G401 (cell line): ENCODE measurements around the gene SPDEF. TPM values are rescaled to one million over a fixed set of nuclear protein-coding genes. Genes with fewer than 3 reads are reported as not detected.

Experiments
- DNase-seq: peaks from one replicate; pipeline ENCODE4 v3.0.0-alpha.2; 2015; ENCODE audit warnings: low spot score
- in situ Hi-C: cut with HindIII; loops from 2 replicates; pipeline ENCODE4 v1.10.0; 2016; ENCODE audit warnings: low sequenced_read_pairs, mixed read lengths
- total RNA-seq: library from RNA; depleted of rRNA; stranded (reverse); fragments of >200 nt; shearing (Covaris generic); gene quantifications from 2 replicates; pipeline ENCODE4 v1.2.3, GENCODE V29; 2014

SPDEF gene
- total RNA-seq, 1 experiment from 2014 or later = not detected

- DNase-seq = no peak
- in situ Hi-C loops = no loop called here
Measured at GRCh38 chr6:34549804-34550202, 6.3 kb downstream of the SPDEF start.

GRCh38 chr6:34549026-34549803, 6.9 kb downstream of the SPDEF start:
- DNase-seq = no peak
- in situ Hi-C loops = no loop called here

- DNase-seq = no peak
- in situ Hi-C loops = no loop called here
Measured at GRCh38 chr6:34547701-34548644, 8.2 kb downstream of the SPDEF start.

- in situ Hi-C loops = no loop called here
Measured at GRCh38 chr6:34546551-34547321, 9.4 kb downstream of the SPDEF start.

GRCh38 chr6:34544776-34545471, 11.2 kb downstream of the SPDEF start:
- peak; percentile 46 for DNase-seq
- in situ Hi-C loops = no loop called here

More at GRCh38 chr6:34546551-34547321, 9.4 kb downstream of the SPDEF start:
- DNase-seq = peak; percentile 90

GRCh38 chr6:34544052-34544604, 12.0 kb downstream of the SPDEF start:
- in situ Hi-C loops = no loop called here
- DNase-seq = no peak

- in situ Hi-C loops = no loop called here
- no peak for DNase-seq
Measured at GRCh38 chr6:34543421-34543820, 12.7 kb downstream of the SPDEF start.

GRCh38 chr6:34540841-34541240, 15.3 kb downstream of the SPDEF start:
- in situ Hi-C loops = no loop called here

GRCh38 chr6:34540222-34540621, 15.9 kb downstream of the SPDEF start:
- no peak for DNase-seq
- in situ Hi-C loops = no loop called here

More at GRCh38 chr6:34540841-34541240, 15.3 kb downstream of the SPDEF start:
- no peak for DNase-seq

GRCh38 chr6:34539181-34539580, 16.9 kb downstream of the SPDEF start:
- DNase-seq = no peak
- in situ Hi-C loops = no loop called here

GRCh38 chr6:34538581-34538980, 17.5 kb downstream of the SPDEF start:
- DNase-seq = peak; percentile 45
- in situ Hi-C loops = no loop called here

- in situ Hi-C loops = no loop called here
- DNase-seq = no peak
Measured at GRCh38 chr6:34537922-34538550, 18.1 kb downstream of the SPDEF start.

GRCh38 chr6:34536959-34537848, 18.9 kb downstream of the SPDEF start:
- no peak for DNase-seq
- in situ Hi-C loops = no loop called here

- in situ Hi-C loops = no loop called here
Measured at GRCh38 chr6:34536251-34536958, 19.7 kb downstream of the SPDEF start.

GRCh38 chr6:34535646-34536045, 20.5 kb downstream of the SPDEF start:
- in situ Hi-C loops = no loop called here

More at GRCh38 chr6:34536251-34536958, 19.7 kb downstream of the SPDEF start:
- no peak for DNase-seq

GRCh38 chr6:34535199-34535598, 20.9 kb downstream of the SPDEF start:
- DNase-seq = no peak
- in situ Hi-C loops = no loop called here

More at GRCh38 chr6:34535646-34536045, 20.5 kb downstream of the SPDEF start:
- no peak for DNase-seq
